H1 (cell line): ENCODE measurements around the gene NLK. TPM values are rescaled to one million over a fixed set of nuclear protein-coding genes. Genes with fewer than 3 reads are reported as not detected.

ENCODE experiments used
- CTCF ChIA-PET: fragments of 300-600 bp; sonication (Branson Sonifier 250); formaldehyde crosslinking; loops from one replicate; lab custom pipeline; 2021; ENCODE audit not compliant: partially characterized antibody; lab: Charles Lee
- POLR2A ChIA-PET: fragments of 300-600 bp; sonication (Branson Sonifier 250); formaldehyde crosslinking; loops from one replicate; lab custom pipeline; 2021; ENCODE audit warnings: inconsistent platforms; ENCODE audit not compliant: partially characterized antibody; lab: Charles Lee
- DNase-seq, 2 experiments: peaks; one replicate each; pipeline versions ENCODE4 v3.0.0 to v3.0.0-alpha.2; 2010 to 2022; ENCODE audit warnings: low spot score in 2 of 2, low read depth in 1 of 2, mixed read lengths in 1 of 2
- FAIRE-seq: peaks from 2 replicates; lab custom pipeline; 2011; peaks lifted over from hg19 to GRCh38; lab: Jason Lieb, UNC
- H2AFZ ChIP-seq: 2 replicates; pipeline ENCODE4 v1.8.1; 2012; ENCODE audit warnings: low read length, inconsistent platforms
- H2AK5ac ChIP-seq: 2 replicates; pipeline ENCODE4 v1.6.1; 2013; ENCODE audit warnings: low read depth, low read length
- H2BK120ac ChIP-seq: replicated peaks from 2 replicates; pipeline ENCODE3; 2013; ENCODE audit warnings: low read depth, low read length, inconsistent platforms
- H2BK12ac ChIP-seq: 2 replicates; pipeline ENCODE4 v1.6.1; 2013; ENCODE audit warnings: low read depth, low read length
- H2BK15ac ChIP-seq: 2 replicates; pipeline ENCODE4 v1.6.1; 2013; ENCODE audit warnings: low read length
- H2BK20ac ChIP-seq: 2 replicates; pipeline ENCODE4 v1.6.1; 2013; ENCODE audit warnings: low read length
- H2BK5ac ChIP-seq: 2 replicates; pipeline ENCODE4 v1.6.1; 2013; ENCODE audit warnings: low read depth, low read length
- H3K14ac ChIP-seq: 2 replicates; pipeline ENCODE4 v1.6.1; 2013; ENCODE audit warnings: inconsistent platforms; ENCODE audit not compliant: insufficient read length
- H3K18ac ChIP-seq: 2 replicates; pipeline ENCODE4 v1.6.1; 2013; ENCODE audit warnings: low read length; ENCODE audit errors: extremely low read depth
- H3K23ac ChIP-seq: 2 replicates; pipeline ENCODE4 v1.6.1; 2013; ENCODE audit warnings: inconsistent platforms; ENCODE audit not compliant: insufficient read length
- H3K23me2 ChIP-seq: 2 replicates; pipeline ENCODE4 v1.6.1; 2013; ENCODE audit warnings: low read depth, low read length
- H3K27ac ChIP-seq: 2 replicates; pipeline ENCODE4 v1.6.1; 2011; ENCODE audit warnings: low read depth, low read length, inconsistent platforms
- H3K27me3 ChIP-seq, 4 experiments: replicated peaks in 1 of 4; 1 replicate in 1 of 4; 2 replicates in 3 of 4; pipeline versions ENCODE4 v1.6.1 to v1.8.1; 2011 to 2013; ENCODE audit warnings: low read length in 3 of 4, mild to moderate bottlenecking in 3 of 4, inconsistent platforms in 2 of 4, mixed read lengths in 2 of 4, moderate library complexity in 1 of 4; ENCODE audit not compliant: control insufficient read depth in 3 of 4, insufficient read depth in 3 of 4; ENCODE audit errors: extremely low read depth in 1 of 4
- H3K36me3 ChIP-seq, 4 experiments: 2 replicates each; pipeline versions ENCODE4 v1.6.1 to v1.8.1; 2011 to 2013; ENCODE audit warnings: mild to moderate bottlenecking in 4 of 4, low read length in 3 of 4, moderate library complexity in 2 of 4, control low read depth in 1 of 4, inconsistent platforms in 1 of 4; ENCODE audit not compliant: insufficient read depth in 4 of 4, control insufficient read depth in 2 of 4
- H3K4ac ChIP-seq: replicated peaks from 2 replicates; pipeline ENCODE3; 2013; ENCODE audit warnings: low read length, low read depth, mixed read lengths, inconsistent platforms; ENCODE audit not compliant: insufficient read length
- H3K4me1 ChIP-seq, 4 experiments: replicated peaks in 1 of 4; 1 replicate in 1 of 4; 2 replicates in 3 of 4; pipeline versions ENCODE4 v1.6.1 to v1.8.1; 2011 to 2013; ENCODE audit warnings: low read length in 3 of 4, inconsistent platforms in 2 of 4, mixed read lengths in 1 of 4; ENCODE audit not compliant: insufficient read depth in 4 of 4, control insufficient read depth in 3 of 4
- H3K4me2 ChIP-seq, 2 experiments: 2 replicates each; pipeline versions ENCODE4 v1.6.1 to v1.8.1; 2011 to 2013; ENCODE audit warnings: low read depth in 2 of 2, low read length in 2 of 2, control low read depth in 1 of 2, inconsistent platforms in 1 of 2, mild to moderate bottlenecking in 1 of 2; ENCODE audit not compliant: insufficient read depth in 1 of 2
- H3K4me3 ChIP-seq, 4 experiments: fragments of 200-600, 300-600 bp in 1 of 4; sonication (generic), shearing (Covaris generic), sonication (Bioruptor Twin) in 1 of 4; 2 replicates each; pipeline versions ENCODE4 v1.5.1 to v1.8.1; 2011 to 2016; ENCODE audit warnings: low read length in 4 of 4, low read depth in 3 of 4, control low read depth in 2 of 4, inconsistent platforms in 2 of 4, mild to moderate bottlenecking in 2 of 4, mixed read lengths in 1 of 4, moderate library complexity in 1 of 4; ENCODE audit not compliant: insufficient read depth in 2 of 4; ENCODE audit errors: extremely low read depth in 1 of 4
- H3K56ac ChIP-seq: replicated peaks from 2 replicates; pipeline ENCODE3; 2013; ENCODE audit warnings: low read depth, mild to moderate bottlenecking, mixed read lengths, low read length, inconsistent platforms; ENCODE audit not compliant: insufficient read length
- H3K79me1 ChIP-seq: 2 replicates; pipeline ENCODE4 v1.6.1; 2013; ENCODE audit warnings: low read depth, low read length, control low read depth
- H3K79me2 ChIP-seq, 2 experiments: 2 replicates each; pipeline versions ENCODE4 v1.6.1 to v1.8.1; 2012 to 2013; ENCODE audit warnings: low read length in 2 of 2, mild to moderate bottlenecking in 2 of 2, inconsistent platforms in 1 of 2; ENCODE audit not compliant: insufficient read depth in 2 of 2, control insufficient read depth in 1 of 2
- H3K9ac ChIP-seq, 4 experiments: replicated peaks in 1 of 4; 1 replicate in 1 of 4; 2 replicates in 3 of 4; pipeline versions ENCODE4 v1.6.1 to v1.8.1; 2011 to 2013; ENCODE audit warnings: low read depth in 3 of 4, low read length in 3 of 4, control low read depth in 2 of 4, mild to moderate bottlenecking in 2 of 4, moderate library complexity in 2 of 4, inconsistent platforms in 1 of 4; ENCODE audit errors: extremely low read depth in 1 of 4
- H3K9me3 ChIP-seq, 2 experiments: 2 replicates each; pipeline versions ENCODE4 v1.6.1 to v1.8.1; 2012 to 2013; ENCODE audit warnings: mild to moderate bottlenecking in 2 of 2, moderate library complexity in 2 of 2, control low read depth in 1 of 2, inconsistent platforms in 1 of 2, low read depth in 1 of 2, low read length in 1 of 2, mixed read lengths in 1 of 2; ENCODE audit not compliant: insufficient read depth in 2 of 2
- H4K20me1 ChIP-seq, 2 experiments: replicated peaks in 1 of 2; 2 replicates each; pipeline versions ENCODE3 to v1.8.1; 2011 to 2013; ENCODE audit warnings: inconsistent platforms in 2 of 2, low read length in 2 of 2, mild to moderate bottlenecking in 1 of 2; ENCODE audit not compliant: insufficient read depth in 2 of 2, control insufficient read depth in 1 of 2
- H4K5ac ChIP-seq: 2 replicates; pipeline ENCODE4 v1.6.1; 2013; ENCODE audit warnings: low read length, low read depth, mixed read lengths, inconsistent platforms; ENCODE audit not compliant: insufficient read length
- H4K8ac ChIP-seq: 2 replicates; pipeline ENCODE4 v1.8.0; 2013; ENCODE audit warnings: mild to moderate bottlenecking, moderate library complexity, low read length, inconsistent platforms; ENCODE audit not compliant: insufficient read depth; ENCODE audit errors: extremely low read depth
- H4K91ac ChIP-seq: replicated peaks from 2 replicates; pipeline ENCODE3; 2013; ENCODE audit warnings: low read length, mixed read lengths, inconsistent platforms; ENCODE audit not compliant: insufficient read length
- MAFK ChIP-seq: IDR thresholded peaks from 2 replicates; pipeline ENCODE4 v1.6.1; 2012; ENCODE audit warnings: low read depth, mild to moderate bottlenecking, improper control_type of control experiment, low read length
- MAX ChIP-seq: IDR thresholded peaks from 2 replicates; pipeline ENCODE4 v1.6.1; 2012; ENCODE audit warnings: inconsistent platforms
- SUZ12 ChIP-seq: fragments of 200-600 bp; sonication (generic); IDR thresholded peaks from 2 replicates; pipeline ENCODE4 v1.6.1; 2012; ENCODE audit warnings: mild to moderate bottlenecking, inconsistent platforms, low read length, moderate library complexity, mixed read lengths
- WGBS, 2 experiments: shearing (Covaris generic) in 1 of 2; methylation state at CpG; one replicate each; pipeline versions ENCODE4 v1.1.6 to v1.1.7; 2013 to 2015; ENCODE audit warnings: low lambda C conversion rate in 2 of 2, mixed read lengths in 2 of 2, inconsistent platforms in 1 of 2, low coverage in 1 of 2, missing lambda C conversion rate in 1 of 2; ENCODE audit not compliant: insufficient replicate concordance in 2 of 2, insufficient coverage in 1 of 2, insufficient read length in 1 of 2; ENCODE audit errors: extremely low coverage in 1 of 2, missing lambda C conversion rate in 1 of 2; 5-methylcytosine and 5-hydroxymethylcytosine counted together
- polyA plus RNA-seq, 7 experiments: library from polyadenylated mRNA; depleted of rRNA in 3 of 7; stranded (reverse) in 5 of 7; unstranded in 2 of 7; fragments of >200 nt in 5 of 7; fragments of 200-250 nt in 2 of 7; gene quantifications; 1 replicate in 5 of 7; 2 replicates in 1 of 7; 4 replicates in 1 of 7; pipeline versions ENCODE4 v1.2.1 to v1.2.3, GENCODE V29; 2011 to 2013; ENCODE audit warnings: missing spikeins in 2 of 7, mixed read lengths in 2 of 7
- total RNA-seq: library from RNA; stranded (reverse); fragmentation: NEBNext Ultra II Directional; extraction: Animal tissue kit (Norgen Biotek cat#: 25700); gene quantifications from 2 replicates; pipeline ENCODE4 v1.2.1, GENCODE V29; 2021

NLK gene
- total and polyA plus RNA-seq, 2 of the 8 experiments (the other 6 are each of a cell fraction or from before 2014, with no cell fraction given) = 30.8 to 49.9 TPM

- H2AFZ ChIP-seq = no peak overlapping the region
- H2AK5ac ChIP-seq = no peak overlapping the region
- no peak overlapping the region for H4K5ac ChIP-seq
- POLR2A ChIA-PET = interaction anchor here (0.9 to 1.2 kb wide), 2 partner anchors 9 to 29 kb away, joined by 3 read pairs; no protein-coding TSS in a partner anchor
- peaks cover 0 to 3% (median 0%) of the 10 kb centered on the region in 4 experiments; a peak in 1 of 8 replicates for H3K36me3 ChIP-seq
- H3K23me2 ChIP-seq = no peaks in the 10 kb centered on the region
- H3K79me2 ChIP-seq = no peaks in the 10 kb centered on the region; a peak in 1 of 4 replicates
- H3K4me3 ChIP-seq = no peak overlapping the region
- no peak overlapping the region for H2BK120ac ChIP-seq
- no peak overlapping the region for H3K23ac ChIP-seq
- H3K4ac ChIP-seq = no peak overlapping the region
- no peak for TF ChIP-seq MAX
- no peak for TF ChIP-seq MAFK
- no peak for TF ChIP-seq SUZ12
- no peak overlapping the region for H2BK5ac ChIP-seq
- no peak overlapping the region for H2BK12ac ChIP-seq
- H3K79me1 ChIP-seq = no peaks in the 10 kb centered on the region
- CTCF ChIA-PET = interaction anchor here (1.0 kb wide), 1 partner anchor 14 kb away, joined by 3 read pairs; no protein-coding TSS in a partner anchor
- no peak overlapping the region for H3K18ac ChIP-seq
- H4K8ac ChIP-seq = no peak overlapping the region
- no peak overlapping the region for H4K91ac ChIP-seq
- no peak overlapping the region for H3K27ac ChIP-seq
- no peak overlapping the region for H3K4me2 ChIP-seq
- H2BK20ac ChIP-seq = no peak overlapping the region
- no peaks in the 10 kb centered on the region for H3K27me3 ChIP-seq
- 87% methylated on average over 7 of the region's 7 CpGs; no CpG with 5 or more reads in 1 of the 2 experiments for WGBS, 2 experiments
- FAIRE-seq (no peak), DNase-seq (no peak)
- H3K4me1 ChIP-seq = no peaks in the 10 kb centered on the region
- no peaks in the 10 kb centered on the region for H4K20me1 ChIP-seq
- H3K14ac ChIP-seq = no peak overlapping the region
- H2BK15ac ChIP-seq = no peak overlapping the region
- no peak overlapping the region for H3K56ac ChIP-seq
- H3K9ac ChIP-seq = no peak overlapping the region
- H3K9me3 ChIP-seq = no peaks in the 10 kb centered on the region; a peak in 1 of 4 replicates
Measured at GRCh38 chr17:28219771-28220170, 177.3 kb downstream of the NLK start.
